ENCODE results near the gene NFATC2.

DNA sequence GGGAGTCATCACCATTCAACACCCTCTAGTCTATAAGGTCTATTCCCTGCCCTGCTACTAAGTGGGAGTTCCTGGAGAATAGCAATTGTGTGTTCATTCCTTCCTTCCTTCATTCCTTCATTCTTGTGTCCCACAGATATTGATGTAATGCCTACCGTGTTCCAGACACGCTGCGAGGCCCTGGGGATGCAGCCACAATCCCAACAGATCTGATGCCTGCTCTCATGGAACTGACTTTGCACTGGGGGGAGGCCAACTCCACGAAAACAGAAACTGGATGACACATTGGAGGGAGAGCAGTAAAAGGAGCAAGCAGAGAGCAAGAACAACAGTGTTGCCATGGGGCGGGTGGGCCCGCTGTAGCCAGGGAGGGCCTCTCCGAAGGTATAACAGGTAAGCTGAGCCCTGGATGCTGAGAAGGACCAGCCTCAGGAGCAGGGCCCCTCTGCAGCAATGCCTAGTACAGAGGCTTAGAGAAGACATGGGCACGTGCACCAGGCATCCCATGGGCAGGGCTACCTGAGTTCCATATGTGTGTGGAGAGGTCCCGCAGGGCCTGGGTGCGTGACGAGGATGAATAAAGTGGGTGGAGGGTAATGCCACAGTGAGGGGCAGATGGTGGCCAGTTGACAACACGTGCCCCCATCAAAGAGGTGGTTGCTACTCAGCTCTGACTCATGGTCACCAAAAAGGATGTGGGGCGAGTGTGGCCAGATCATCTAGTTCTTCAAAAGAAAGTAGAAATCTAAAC, 173.9 kb downstream of the NFATC2 start:
- TF ChIP-seq, protein P1, sequence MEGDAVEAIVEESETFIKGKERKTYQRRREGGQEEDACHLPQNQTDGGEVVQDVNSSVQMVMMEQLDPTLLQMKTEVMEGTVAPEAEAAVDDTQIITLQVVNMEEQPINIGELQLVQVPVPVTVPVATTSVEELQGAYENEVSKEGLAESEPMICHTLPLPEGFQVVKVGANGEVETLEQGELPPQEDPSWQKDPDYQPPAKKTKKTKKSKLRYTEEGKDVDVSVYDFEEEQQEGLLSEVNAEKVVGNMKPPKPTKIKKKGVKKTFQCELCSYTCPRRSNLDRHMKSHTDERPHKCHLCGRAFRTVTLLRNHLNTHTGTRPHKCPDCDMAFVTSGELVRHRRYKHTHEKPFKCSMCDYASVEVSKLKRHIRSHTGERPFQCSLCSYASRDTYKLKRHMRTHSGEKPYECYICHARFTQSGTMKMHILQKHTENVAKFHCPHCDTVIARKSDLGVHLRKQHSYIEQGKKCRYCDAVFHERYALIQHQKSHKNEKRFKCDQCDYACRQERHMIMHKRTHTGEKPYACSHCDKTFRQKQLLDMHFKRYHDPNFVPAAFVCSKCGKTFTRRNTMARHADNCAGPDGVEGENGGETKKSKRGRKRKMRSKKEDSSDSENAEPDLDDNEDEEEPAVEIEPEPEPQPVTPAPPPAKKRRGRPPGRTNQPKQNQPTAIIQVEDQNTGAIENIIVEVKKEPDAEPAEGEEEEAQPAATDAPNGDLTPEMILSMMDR (IDR thresholded peaks at IDR 0.05; ENCODE audit: poor library complexity, severe bottlenecking), result no peak
- TF ChIP-seq POLR2AphosphoS5 (IDR thresholded peaks at IDR 0.05), result no peak
- no peak for TF ChIP-seq RAD21 (conservative IDR thresholded peaks at IDR 0.05)
- TF ChIP-seq EZH2 (IDR thresholded peaks at IDR 0.05; ENCODE audit: borderline replicate concordance, insufficient read depth, low read length, poor library complexity, severe bottlenecking), result no peak
- TF ChIP-seq EP300 (conservative IDR thresholded peaks at IDR 0.05; ENCODE audit: poor library complexity, severe bottlenecking), result no peak
- no peak for TF ChIP-seq REST (IDR thresholded peaks at IDR 0.05; ENCODE audit: borderline replicate concordance)
- no peak for TF ChIP-seq TAF1 (IDR thresholded peaks at IDR 0.05; ENCODE audit: low read depth)
- no peak for TF ChIP-seq SMC3 (conservative IDR thresholded peaks at IDR 0.05; ENCODE audit: poor library complexity)
- TF ChIP-seq MXI1 (conservative IDR thresholded peaks at IDR 0.05; ENCODE audit: poor library complexity, severe bottlenecking), result no peak
